OCI-LY7 (cell line): ENCODE data around the gene HORMAD2. TPM values are rescaled to one million over a fixed set of nuclear protein-coding genes. Genes with fewer than 3 reads are reported as not detected.

Source experiments
- BruUV-seq: library from RNA; stranded (reverse); fragments of 400-500 nt; replicated peaks from 2 replicates; lab custom pipeline; 2021; lab: Mats Ljungman, UMichigan
- CTCF ChIA-PET: fragments of 300-600 bp; sonication (Branson Sonifier 250); formaldehyde crosslinking; loops from one replicate; lab custom pipeline; 2022; ENCODE audit warnings: antibody characterized with exemption; ENCODE audit not compliant: unreplicated experiment; lab: Charles Lee
- POLR2A ChIA-PET: fragments of 300-600 bp; sonication (Branson Sonifier 250); formaldehyde crosslinking; loops from one replicate; lab custom pipeline; 2022; ENCODE audit warnings: antibody characterized with exemption; lab: Charles Lee
- DNase-seq: peaks from one replicate; pipeline ENCODE4 v3.0.0-alpha.2; 2015; ENCODE audit warnings: low spot score
- H2AFZ ChIP-seq: fragments of 200-600 bp; sonication (generic), shearing (Covaris generic); 2 replicates; pipeline ENCODE4 v1.6.1; 2014; ENCODE audit warnings: mild to moderate bottlenecking, antibody characterized with exemption, low read length, moderate library complexity
- H3K27ac ChIP-seq: fragments of 200-600 bp; sonication (generic); 2 replicates; pipeline ENCODE4 v1.5.1; 2014; ENCODE audit warnings: mixed run types, low read depth, mild to moderate bottlenecking, moderate library complexity, low read length, inconsistent platforms; ENCODE audit not compliant: poor library complexity, severe bottlenecking
- H3K36me3 ChIP-seq: fragments of 200-600 bp; sonication (generic); 2 replicates; pipeline ENCODE4 v1.6.1; 2014; ENCODE audit warnings: mild to moderate bottlenecking, antibody characterized with exemption, low read length, moderate library complexity, mixed read lengths; ENCODE audit not compliant: insufficient read depth
- H3K4me1 ChIP-seq: fragments of 200-600 bp; sonication (generic); 2 replicates; pipeline ENCODE4 v1.5.1; 2014; ENCODE audit warnings: mild to moderate bottlenecking, low read length; ENCODE audit not compliant: insufficient read depth, poor library complexity, severe bottlenecking
- H3K4me2 ChIP-seq: fragments of 200-600 bp; sonication (generic); 2 replicates; pipeline ENCODE4 v1.6.1; 2014; ENCODE audit warnings: mild to moderate bottlenecking, low read length
- H3K4me3 ChIP-seq: fragments of 200-600 bp; sonication (generic); 2 replicates; pipeline ENCODE4 v1.5.1; 2014; ENCODE audit warnings: mild to moderate bottlenecking, low read depth, low read length; ENCODE audit not compliant: poor library complexity, severe bottlenecking
- H3K79me2 ChIP-seq: fragments of 200-600 bp; sonication (generic); 2 replicates; pipeline ENCODE4 v1.6.1; 2016; ENCODE audit warnings: low read depth, mild to moderate bottlenecking, low read length, moderate library complexity, mixed read lengths; ENCODE audit not compliant: insufficient read depth
- H3K9me2 ChIP-seq: fragments of 200-600 bp; sonication (generic); 2 replicates; pipeline ENCODE4 v1.6.1; 2016; ENCODE audit warnings: mild to moderate bottlenecking, low read length, mixed read lengths; ENCODE audit not compliant: insufficient read depth
- H3K9me3 ChIP-seq: fragments of 200-600 bp; sonication (generic); 2 replicates; pipeline ENCODE4 v1.6.1; 2014; ENCODE audit warnings: mild to moderate bottlenecking, mixed run types, low read length, mixed read lengths
- H4K20me1 ChIP-seq: fragments of 200-600 bp; sonication (generic); 2 replicates; pipeline ENCODE4 v1.6.1; 2014; ENCODE audit warnings: mild to moderate bottlenecking, antibody characterized with exemption, low read length, moderate library complexity, mixed read lengths; ENCODE audit not compliant: insufficient read depth
- CTCF ChIP-seq: fragments of 200-600 bp; sonication (generic); conservative IDR thresholded peaks from 2 replicates; pipeline ENCODE4 v1.5.1; 2014; ENCODE audit warnings: mild to moderate bottlenecking, antibody characterized with exemption, low read length, moderate library complexity, mixed read lengths
- EZH2phosphoT487 ChIP-seq: fragments of 200-600 bp; sonication (generic); IDR thresholded peaks from 2 replicates; pipeline ENCODE4 v1.6.1; 2018; ENCODE audit warnings: low read depth, borderline replicate concordance, mild to moderate bottlenecking, mixed run types, antibody characterized with exemption, low read length, moderate library complexity, mixed read lengths
- intact Hi-C: fragments of 100-400 bp; cut with micrococcal nuclease; formaldehyde crosslinking; loops from one replicate; pipeline ENCODE4 v1.10.0; 2022; ENCODE audit not compliant: unreplicated experiment
- total RNA-seq, 2 experiments: library from RNA; depleted of rRNA in 1 of 2; stranded (reverse); fragments of >200 nt in 1 of 2; shearing (Covaris generic) in 1 of 2; gene quantifications; 2 replicates each; pipeline ENCODE4 v1.2.3, GENCODE V29; 2014 to 2022

Gene HORMAD2
- total RNA-seq, 2 experiments from 2014 or later: not detected

GRCh38 chr22:30036656-30037055, 43.6 kb upstream of the HORMAD2 start:
- no peak for DNase-seq
- BruUV-seq: no TSS peak
- Histone ChIP-seq H3K27ac (no peak overlapping the region), H4K20me1 (no peaks in the 10 kb centered on the region), H3K9me3 (no peaks in the 10 kb centered on the region), H3K4me2 (no peak overlapping the region), H3K4me3 (no peak overlapping the region), H3K79me2 (no peaks in the 10 kb centered on the region), H3K4me1 (no peaks in the 10 kb centered on the region), H3K9me2 (no peaks in the 10 kb centered on the region), H3K36me3 (no peaks in the 10 kb centered on the region), H2AFZ (no peak overlapping the region)
- CTCF ChIA-PET: no interaction called here
- POLR2A ChIA-PET: no interaction called here
- intact Hi-C loops: no loop called here
- TF ChIP-seq EZH2phosphoT487: no peak
- no peak for TF ChIP-seq CTCF

- ChIA-PET CTCF (no interaction called here), POLR2A (interaction anchor here (0.5 kb wide), 1 partner anchor 1338 kb away, joined by 3 read pairs; no protein-coding TSS in a partner anchor)
- Histone ChIP-seq H3K4me3 (no peak overlapping the region), H3K4me1 (no peaks in the 10 kb centered on the region), H3K4me2 (no peak overlapping the region), H3K9me3 (no peaks in the 10 kb centered on the region), H4K20me1 (no peaks in the 10 kb centered on the region), H3K9me2 (no peaks in the 10 kb centered on the region), H3K27ac (no peak overlapping the region), H3K36me3 (no peaks in the 10 kb centered on the region), H3K79me2 (no peaks in the 10 kb centered on the region), H2AFZ (no peak overlapping the region)
- DNase-seq: no peak
- BruUV-seq: no TSS peak
- TF ChIP-seq EZH2phosphoT487 (no peak), CTCF (no peak)
- intact Hi-C loops: no loop called here
Measured at GRCh38 chr22:30038219-30038618, 42.0 kb upstream of the HORMAD2 start.

DNA sequence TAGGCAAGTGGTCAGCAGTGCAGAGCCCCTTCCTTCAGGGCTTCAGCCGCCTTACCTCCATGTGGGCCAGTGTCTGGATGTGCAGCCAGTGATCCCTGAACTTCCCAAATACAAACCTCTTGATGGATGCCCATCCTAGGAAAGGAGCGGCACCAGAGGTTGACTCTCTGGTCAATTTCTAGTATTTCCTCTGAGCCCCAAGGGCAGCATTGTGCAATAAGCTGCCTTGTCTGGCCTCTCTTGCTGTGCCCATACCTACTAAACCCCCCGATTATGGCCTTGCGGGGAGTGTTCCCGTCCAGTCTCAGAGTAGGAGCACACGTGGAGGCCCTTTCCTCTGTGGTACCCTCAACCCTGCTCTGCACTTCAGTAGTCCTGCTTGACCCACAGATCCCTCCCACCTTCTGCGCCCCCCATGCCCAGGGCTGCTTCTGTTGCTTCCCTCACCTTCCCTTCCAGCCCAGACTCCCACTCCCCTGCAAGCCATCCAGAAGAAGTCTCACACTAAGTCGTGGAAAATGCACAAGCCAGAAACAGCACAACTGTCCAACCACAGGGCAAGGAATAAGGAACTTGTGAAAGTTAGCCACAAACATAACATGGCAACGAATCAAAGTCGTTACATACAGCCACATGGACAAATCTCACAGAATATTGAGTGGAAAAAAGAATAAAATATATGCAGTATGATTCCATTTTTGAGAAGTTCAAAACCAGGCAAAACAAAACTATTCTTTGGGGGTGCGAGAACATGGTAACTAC, 39.6 kb upstream of the HORMAD2 start:
- Histone ChIP-seq H3K27ac (no peak overlapping the region), H3K79me2 (no peaks in the 10 kb centered on the region), H3K4me3 (no peak overlapping the region), H2AFZ (no peak overlapping the region), H3K9me2 (no peaks in the 10 kb centered on the region), H4K20me1 (no peaks in the 10 kb centered on the region), H3K4me2 (no peak overlapping the region), H3K9me3 (no peaks in the 10 kb centered on the region), H3K36me3 (no peaks in the 10 kb centered on the region), H3K4me1 (no peaks in the 10 kb centered on the region)
- intact Hi-C loops: no loop called here
- ChIA-PET CTCF (no interaction called here), POLR2A (no interaction called here)
- no TSS peak for BruUV-seq
- DNase-seq: no peak
- TF ChIP-seq CTCF (no peak), EZH2phosphoT487 (no peak)
